ENCODE data around the gene IRF6.

- no peak for TF ChIP-seq EZH2phosphoT487 (IDR thresholded peaks at IDR 0.05; ENCODE audit: borderline replicate concordance, low read depth)
- no peak for TF ChIP-seq CHD2 (IDR thresholded peaks at IDR 0.05; ENCODE audit: low read length, partially characterized antibody)
- no peak for TF ChIP-seq IRF3 (IDR thresholded peaks at IDR 0.05; ENCODE audit: low read depth, low read length)
Observed at GRCh38 chr1:209736490-209737117, 69.3 kb downstream of the IRF6 start.
